ENCODE data around the gene CLEC11A. TPM values are rescaled to one million over a fixed set of nuclear protein-coding genes. Genes with fewer than 3 reads are reported as not detected.

The CLEC11A gene
- total RNA-seq, 1 experiment from 2014 or later: 7.6 TPM

- no peak for TF ChIP-seq ARID4B (CRISPR knock-in tag; IDR thresholded peaks at IDR 0.05; ENCODE audit: borderline replicate concordance)
These were observed 14.8 kb upstream of the CLEC11A start (continued) for GRCh38 chr19:50708179-50708879.

GRCh38 chr19:50710094-50710493 lies 13.1 kb upstream of the CLEC11A start:
- DNase-seq (ENCODE audit: low spot score): no peak
- H3K4me3 Mint-ChIP-seq: no peak overlapping the region
- CTCF ChIA-PET: interaction anchor here (0.7 to 2.0 kb wide), 4 partner anchors 15 to 212 kb away, joined by 3 to 11 read pairs (median 4); no protein-coding TSS in a partner anchor
- TF ChIP-seq ZNF671 (CRISPR knock-in tag; IDR thresholded peaks at IDR 0.05): no peak
- TF ChIP-seq, protein P1, sequence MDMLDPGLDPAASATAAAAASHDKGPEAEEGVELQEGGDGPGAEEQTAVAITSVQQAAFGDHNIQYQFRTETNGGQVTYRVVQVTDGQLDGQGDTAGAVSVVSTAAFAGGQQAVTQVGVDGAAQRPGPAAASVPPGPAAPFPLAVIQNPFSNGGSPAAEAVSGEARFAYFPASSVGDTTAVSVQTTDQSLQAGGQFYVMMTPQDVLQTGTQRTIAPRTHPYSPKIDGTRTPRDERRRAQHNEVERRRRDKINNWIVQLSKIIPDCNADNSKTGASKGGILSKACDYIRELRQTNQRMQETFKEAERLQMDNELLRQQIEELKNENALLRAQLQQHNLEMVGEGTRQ (CRISPR knock-in tag; IDR thresholded peaks at IDR 0.05): peak; percentile 62
- TF ChIP-seq USF1 (CRISPR knock-in tag; IDR thresholded peaks at IDR 0.05): peak; percentile 46; the same call in 1 of the 2 replicates
- peak; percentile 49; the same call in 1 of the 2 replicates for TF ChIP-seq MAX (CRISPR knock-in tag; IDR thresholded peaks at IDR 0.05)
- peak; percentile 22; the same call in 1 of the 2 replicates for TF ChIP-seq FOXP1 (CRISPR knock-in tag; IDR thresholded peaks at IDR 0.05; ENCODE audit: borderline replicate concordance)
- TF ChIP-seq NFE2L1 (CRISPR knock-in tag; IDR thresholded peaks at IDR 0.05): 0 out of 2 replicates have a peak, but pooled peaks have one; percentile 22
- 0 out of 2 replicates have a peak, but pooled peaks have one; percentile 29 for TF ChIP-seq TCF7 (CRISPR knock-in tag; IDR thresholded peaks at IDR 0.05; ENCODE audit: low read depth)
- TF ChIP-seq, protein P2, sequence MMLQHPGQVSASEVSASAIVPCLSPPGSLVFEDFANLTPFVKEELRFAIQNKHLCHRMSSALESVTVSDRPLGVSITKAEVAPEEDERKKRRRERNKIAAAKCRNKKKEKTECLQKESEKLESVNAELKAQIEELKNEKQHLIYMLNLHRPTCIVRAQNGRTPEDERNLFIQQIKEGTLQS (CRISPR knock-in tag; conservative IDR thresholded peaks at IDR 0.05): no peak
- TF ChIP-seq CREB1 (CRISPR knock-in tag; IDR thresholded peaks at IDR 0.05): no peak
- no peaks in the 10 kb centered on the region for H3K9me3 Mint-ChIP-seq
- peaks cover 18% of the 10 kb centered on the region for H3K27me3 Mint-ChIP-seq (ENCODE audit: low read depth)
- no peak overlapping the region for H3K27ac Mint-ChIP-seq
- no peak; the same call in none of the 2 replicates for ATAC-seq
- POLR2A ChIA-PET: no interaction called here
- no peaks in the 10 kb centered on the region for H3K36me3 Mint-ChIP-seq
- peaks cover 7% of the 10 kb centered on the region for H3K4me1 Mint-ChIP-seq

GRCh38 chr19:50710612-50711011 lies 12.6 kb upstream of the CLEC11A start:
- ChIA-PET CTCF (interaction anchor here (0.7 to 2.0 kb wide), 4 partner anchors 14 to 212 kb away, joined by 3 to 11 read pairs (median 4); no protein-coding TSS in a partner anchor), POLR2A (no interaction called here)
- ATAC-seq (no peak), DNase-seq (ENCODE audit: low spot score) (no peak)
- Mint-ChIP-seq H3K4me1 (peaks cover 7% of the 10 kb centered on the region), H3K9me3 (no peaks in the 10 kb centered on the region), H3K27me3 (ENCODE audit: low read depth) (peaks cover 20% of the 10 kb centered on the region), H3K4me3 (no peak overlapping the region), H3K36me3 (no peaks in the 10 kb centered on the region), H3K27ac (no peak overlapping the region)
- TF ChIP-seq, protein P3, sequence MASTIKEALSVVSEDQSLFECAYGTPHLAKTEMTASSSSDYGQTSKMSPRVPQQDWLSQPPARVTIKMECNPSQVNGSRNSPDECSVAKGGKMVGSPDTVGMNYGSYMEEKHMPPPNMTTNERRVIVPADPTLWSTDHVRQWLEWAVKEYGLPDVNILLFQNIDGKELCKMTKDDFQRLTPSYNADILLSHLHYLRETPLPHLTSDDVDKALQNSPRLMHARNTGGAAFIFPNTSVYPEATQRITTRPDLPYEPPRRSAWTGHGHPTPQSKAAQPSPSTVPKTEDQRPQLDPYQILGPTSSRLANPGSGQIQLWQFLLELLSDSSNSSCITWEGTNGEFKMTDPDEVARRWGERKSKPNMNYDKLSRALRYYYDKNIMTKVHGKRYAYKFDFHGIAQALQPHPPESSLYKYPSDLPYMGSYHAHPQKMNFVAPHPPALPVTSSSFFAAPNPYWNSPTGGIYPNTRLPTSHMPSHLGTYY (CRISPR knock-in tag; IDR thresholded peaks at IDR 0.05): no peak
- no peak for TF ChIP-seq PRDM15 (CRISPR knock-in tag; IDR thresholded peaks at IDR 0.05)
- no peak for TF ChIP-seq CDX4 (CRISPR knock-in tag; IDR thresholded peaks at IDR 0.05; ENCODE audit: borderline replicate concordance)
- TF ChIP-seq, protein P4, sequence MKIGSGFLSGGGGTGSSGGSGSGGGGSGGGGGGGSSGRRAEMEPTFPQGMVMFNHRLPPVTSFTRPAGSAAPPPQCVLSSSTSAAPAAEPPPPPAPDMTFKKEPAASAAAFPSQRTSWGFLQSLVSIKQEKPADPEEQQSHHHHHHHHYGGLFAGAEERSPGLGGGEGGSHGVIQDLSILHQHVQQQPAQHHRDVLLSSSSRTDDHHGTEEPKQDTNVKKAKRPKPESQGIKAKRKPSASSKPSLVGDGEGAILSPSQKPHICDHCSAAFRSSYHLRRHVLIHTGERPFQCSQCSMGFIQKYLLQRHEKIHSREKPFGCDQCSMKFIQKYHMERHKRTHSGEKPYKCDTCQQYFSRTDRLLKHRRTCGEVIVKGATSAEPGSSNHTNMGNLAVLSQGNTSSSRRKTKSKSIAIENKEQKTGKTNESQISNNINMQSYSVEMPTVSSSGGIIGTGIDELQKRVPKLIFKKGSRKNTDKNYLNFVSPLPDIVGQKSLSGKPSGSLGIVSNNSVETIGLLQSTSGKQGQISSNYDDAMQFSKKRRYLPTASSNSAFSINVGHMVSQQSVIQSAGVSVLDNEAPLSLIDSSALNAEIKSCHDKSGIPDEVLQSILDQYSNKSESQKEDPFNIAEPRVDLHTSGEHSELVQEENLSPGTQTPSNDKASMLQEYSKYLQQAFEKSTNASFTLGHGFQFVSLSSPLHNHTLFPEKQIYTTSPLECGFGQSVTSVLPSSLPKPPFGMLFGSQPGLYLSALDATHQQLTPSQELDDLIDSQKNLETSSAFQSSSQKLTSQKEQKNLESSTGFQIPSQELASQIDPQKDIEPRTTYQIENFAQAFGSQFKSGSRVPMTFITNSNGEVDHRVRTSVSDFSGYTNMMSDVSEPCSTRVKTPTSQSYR (CRISPR knock-in tag; IDR thresholded peaks at IDR 0.05): no peak
- TF ChIP-seq ESRRA (CRISPR knock-in tag; IDR thresholded peaks at IDR 0.05; ENCODE audit: borderline replicate concordance): no peak
